Right cardiac atrium (tissue), 5 donors: ENCODE data around the gene TEX14. TPM values are rescaled to one million over a fixed set of nuclear protein-coding genes. Genes with fewer than 3 reads are reported as not detected.

Source experiments
- ATAC-seq, 2 donors: fragments of 200-7000 bp; cut with Tn5 transposase; one replicate each; pipeline versions ENCODE4 v1.8.0 to v1.9.1; 2020; ENCODE audit warnings: moderate library complexity in 2 of 2, mild to moderate bottlenecking in 1 of 2
- DNase-seq, 3 donors: peaks; one replicate each; pipeline ENCODE4 v3.0.0-alpha.2; 2020
- H3K27ac ChIP-seq: one replicate; pipeline ENCODE4 v1.5.1; 2013; ENCODE audit warnings: mild to moderate bottlenecking, low read length, control low read depth, moderate library complexity
- H3K27me3 ChIP-seq: one replicate; pipeline ENCODE4 v1.6.1; 2013; ENCODE audit not compliant: control insufficient read depth, insufficient read depth
- H3K4me1 ChIP-seq: one replicate; pipeline ENCODE4 v1.6.1; 2013; ENCODE audit warnings: low read length; ENCODE audit not compliant: control insufficient read depth, insufficient read depth
- H3K4me3 ChIP-seq: one replicate; pipeline ENCODE4 v1.5.1; 2013; ENCODE audit warnings: low read length, control low read depth
- H3K9me3 ChIP-seq: one replicate; pipeline ENCODE4 v1.6.1; 2013; ENCODE audit warnings: low read length; ENCODE audit not compliant: control insufficient read depth
- WGBS: extraction: QIAGEN DNeasy Blood & Tissue Kit; methylation state at CpG from one replicate; pipeline ENCODE4 v1.1.7; 2013; 5-methylcytosine and 5-hydroxymethylcytosine counted together
- intact Hi-C, 4 donors: fragments of 100-400 bp; cut with DNase I; formaldehyde crosslinking; loops; one replicate each; pipeline versions ENCODE4 v1.11.0 to v1.14.0; 2022 to 2023
- polyA plus RNA-seq: library from polyadenylated mRNA; stranded (reverse); fragments of 200-250 nt; gene quantifications from one replicate; pipeline ENCODE4 v1.2.3, GENCODE V29; 2013
- total RNA-seq, 4 donors: library from RNA; stranded (reverse); fragmentation: NEBNext Ultra II Directional; extraction: Animal tissue kit (Norgen Biotek cat#: 25700); gene quantifications; one replicate each; pipeline ENCODE4 v1.2.1, GENCODE V29; 2021
- donor health status: healthy with polysubstance abuse.
- donor health status: DM: no; HTN: yes; CAD: no.
- donor health status: DM: no; HTN: no; CAD: no.
- donor health status: DM: no; HTN: yes; CAD: no; lungs with severe emphysema.
- donor health status: DM: yes; HTN: yes; CAD: no.

Gene TEX14
- total and polyA plus RNA-seq, 5 donors, result 0.15 to 0.57 (median 0.24) TPM; not detected in 1

DNA sequence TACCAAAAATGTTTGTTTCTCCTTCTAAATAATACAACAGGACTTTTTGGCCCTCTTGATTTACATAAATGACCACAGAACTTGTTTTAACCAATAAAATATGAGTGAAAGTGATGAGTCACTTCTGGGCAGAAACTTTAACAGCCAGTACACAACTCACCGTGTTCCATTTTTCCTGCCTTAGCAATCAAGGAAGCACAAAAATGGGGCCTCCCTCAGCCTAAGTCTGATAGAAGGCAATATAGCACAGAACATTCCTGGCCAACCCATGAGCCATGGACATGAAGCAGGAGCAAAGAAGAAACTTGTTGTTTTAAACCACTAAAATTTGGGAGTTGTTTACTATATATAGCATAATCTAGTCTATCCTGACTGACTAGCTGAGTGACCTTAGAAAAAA is 116.3 kb downstream of the TEX14 start:
- no peak overlapping the region for H3K4me3 ChIP-seq
- H3K4me1 ChIP-seq, result no peaks in the 10 kb centered on the region
- 29% methylated on average over 1 of the region's 1 CpG for WGBS
- no peak for DNase-seq
- ATAC-seq, result no peak
- intact Hi-C loops, result no loop called here
- no peaks in the 10 kb centered on the region for H3K27me3 ChIP-seq
- H3K9me3 ChIP-seq, result no peaks in the 10 kb centered on the region
- no peak overlapping the region for H3K27ac ChIP-seq

DNA sequence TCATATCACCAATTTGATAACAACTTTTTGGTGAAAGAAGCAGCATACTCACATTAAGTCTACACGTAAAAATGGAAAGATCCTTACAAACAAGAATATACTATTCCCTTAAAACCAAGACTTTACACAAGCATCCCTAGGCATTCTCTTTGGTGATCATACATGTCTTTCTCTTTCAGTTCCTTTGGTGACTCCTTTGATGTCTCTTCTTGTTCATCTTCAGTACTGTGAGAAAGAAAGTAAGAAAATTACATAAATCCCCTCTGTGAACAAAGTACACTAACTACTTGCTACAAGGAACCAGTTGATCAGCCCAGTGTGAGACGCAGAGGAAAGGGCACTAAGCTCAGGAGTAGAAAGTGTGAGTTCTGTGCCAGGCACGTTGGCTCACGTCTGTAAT is 117.8 kb downstream of the TEX14 start:
- intact Hi-C loops, result no loop called here
- Histone ChIP-seq H3K4me1 (no peaks in the 10 kb centered on the region), H3K4me3 (no peak overlapping the region), H3K27ac (no peak overlapping the region), H3K9me3 (no peaks in the 10 kb centered on the region), H3K27me3 (no peaks in the 10 kb centered on the region)
- DNase-seq (no peak), ATAC-seq (no peak)
- WGBS, result 80% methylated on average over 4 of the region's 4 CpGs

DNA sequence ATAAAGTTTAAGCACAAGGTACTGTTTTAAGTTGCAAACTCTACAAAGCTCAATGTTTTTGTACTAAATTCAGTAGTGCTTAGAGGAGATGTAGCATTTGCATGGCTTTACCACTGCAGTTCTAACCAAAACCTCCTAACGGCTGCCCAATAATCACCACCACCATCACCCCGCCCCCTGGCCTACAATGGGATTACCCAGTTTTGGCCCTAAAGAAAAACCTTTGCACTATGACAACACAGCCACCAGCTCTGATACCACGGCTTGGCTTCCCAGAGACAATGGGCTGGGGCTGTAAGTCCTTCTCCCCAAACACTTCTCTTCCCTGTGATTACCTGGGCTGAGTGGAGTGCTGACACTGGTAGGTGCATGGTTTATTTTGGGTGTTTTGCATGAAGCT is 119.0 kb downstream of the TEX14 start:
- Histone ChIP-seq H3K27me3 (no peaks in the 10 kb centered on the region), H3K4me3 (no peak overlapping the region), H3K9me3 (no peaks in the 10 kb centered on the region), H3K4me1 (no peaks in the 10 kb centered on the region), H3K27ac (no peak overlapping the region)
- no peak for ATAC-seq
- intact Hi-C loops, result no loop called here
- no peak for DNase-seq
- 89% methylated on average over 3 of the region's 3 CpGs for WGBS

DNA sequence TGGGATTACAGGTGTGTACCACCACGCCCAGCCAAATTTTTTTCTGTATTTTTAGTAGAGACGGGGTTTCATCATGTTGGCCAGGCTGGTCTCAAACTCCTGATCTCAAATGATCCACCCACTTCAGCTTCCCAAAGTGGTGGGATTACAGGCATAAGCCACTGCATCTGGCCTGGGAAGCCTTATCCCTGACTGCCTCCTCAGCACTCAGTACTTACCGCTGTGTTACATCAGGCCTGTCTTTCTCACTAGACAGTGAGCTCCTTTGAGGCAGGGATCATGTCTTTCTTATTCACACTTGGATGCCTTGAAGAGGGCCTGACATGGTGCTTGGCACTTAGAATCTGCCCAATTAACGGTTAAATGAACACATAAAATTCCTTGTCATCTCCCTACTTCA is 121.1 kb downstream of the TEX14 start:
- no peaks in the 10 kb centered on the region for H3K9me3 ChIP-seq
- ATAC-seq, result no peak
- no peak overlapping the region for H3K4me3 ChIP-seq
- no peak overlapping the region for H3K27ac ChIP-seq
- WGBS, result 95% methylated on average over 4 of the region's 4 CpGs
- intact Hi-C loops, result no loop called here
- no peaks in the 10 kb centered on the region for H3K4me1 ChIP-seq
- no peaks in the 10 kb centered on the region for H3K27me3 ChIP-seq
- DNase-seq, result no peak

GRCh38 chr17:58569196-58569595 is 122.6 kb downstream of the TEX14 start:
- DNase-seq, result no peak
- Histone ChIP-seq H3K27ac (no peak overlapping the region), H3K27me3 (no peaks in the 10 kb centered on the region), H3K9me3 (no peaks in the 10 kb centered on the region), H3K4me1 (no peaks in the 10 kb centered on the region), H3K4me3 (no peak overlapping the region)
- WGBS, result 74% methylated on average over 1 of the region's 1 CpG
- intact Hi-C loops, result no loop called here
- peak in 1 of 2 donors; percentile 11 for ATAC-seq

GRCh38 chr17:58568044-58568799 is 123.6 kb downstream of the TEX14 start:
- Histone ChIP-seq H3K4me1 (no peaks in the 10 kb centered on the region), H3K9me3 (no peaks in the 10 kb centered on the region), H3K27ac (no peak overlapping the region), H3K27me3 (no peaks in the 10 kb centered on the region), H3K4me3 (no peak overlapping the region)
- ATAC-seq (no peak), DNase-seq (no peak)
- WGBS, result 91% methylated on average over 1 of the region's 1 CpG
- intact Hi-C loops, result no loop called here

GRCh38 chr17:58565389-58566311 is 126.2 kb downstream of the TEX14 start:
- H3K4me1 ChIP-seq, result no peaks in the 10 kb centered on the region
- DNase-seq (no peak), ATAC-seq (no peak)
- intact Hi-C loops, result no loop called here
- no peak overlapping the region for H3K4me3 ChIP-seq
- WGBS, result 57% methylated on average over 8 of the region's 8 CpGs
- H3K27ac ChIP-seq, result no peak overlapping the region
- H3K9me3 ChIP-seq, result no peaks in the 10 kb centered on the region
- no peaks in the 10 kb centered on the region for H3K27me3 ChIP-seq

- H3K4me3 ChIP-seq, result no peak overlapping the region
- H3K4me1 ChIP-seq, result no peaks in the 10 kb centered on the region
- H3K27ac ChIP-seq, result no peak overlapping the region
- ATAC-seq, result no peak
- H3K27me3 ChIP-seq, result no peaks in the 10 kb centered on the region
- intact Hi-C loops, result no loop called here
- H3K9me3 ChIP-seq, result no peaks in the 10 kb centered on the region
- WGBS, result 81% methylated on average over 1 of the region's 1 CpG
- no peak for DNase-seq
Measured at GRCh38 chr17:58564971-58565370, 126.9 kb downstream of the TEX14 start.

DNA sequence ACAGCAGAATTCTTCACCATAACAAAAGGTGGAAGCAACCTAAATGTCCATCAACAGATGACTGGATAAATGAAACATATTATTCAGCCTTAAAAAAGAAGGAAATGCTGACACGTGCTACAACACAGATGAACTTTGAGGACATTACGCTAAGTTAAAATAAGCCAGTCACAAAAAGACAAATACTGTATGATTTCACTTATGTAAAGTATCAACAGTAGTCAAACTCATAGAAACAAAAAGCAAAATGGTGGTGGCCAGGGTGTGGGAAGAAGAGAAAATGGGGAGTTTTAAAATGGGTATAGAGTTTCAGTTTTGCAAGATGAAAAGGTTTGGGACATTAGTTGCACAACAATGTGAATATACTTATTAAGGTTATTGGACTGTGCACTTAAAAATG is 127.6 kb downstream of the TEX14 start:
- H3K4me1 ChIP-seq, result no peaks in the 10 kb centered on the region
- H3K27ac ChIP-seq, result no peak overlapping the region
- DNase-seq, result no peak
- H3K9me3 ChIP-seq, result no peaks in the 10 kb centered on the region
- WGBS, result 72% methylated on average over 2 of the region's 2 CpGs
- no peak overlapping the region for H3K4me3 ChIP-seq
- no peak for ATAC-seq
- intact Hi-C loops, result no loop called here
- no peaks in the 10 kb centered on the region for H3K27me3 ChIP-seq

DNA sequence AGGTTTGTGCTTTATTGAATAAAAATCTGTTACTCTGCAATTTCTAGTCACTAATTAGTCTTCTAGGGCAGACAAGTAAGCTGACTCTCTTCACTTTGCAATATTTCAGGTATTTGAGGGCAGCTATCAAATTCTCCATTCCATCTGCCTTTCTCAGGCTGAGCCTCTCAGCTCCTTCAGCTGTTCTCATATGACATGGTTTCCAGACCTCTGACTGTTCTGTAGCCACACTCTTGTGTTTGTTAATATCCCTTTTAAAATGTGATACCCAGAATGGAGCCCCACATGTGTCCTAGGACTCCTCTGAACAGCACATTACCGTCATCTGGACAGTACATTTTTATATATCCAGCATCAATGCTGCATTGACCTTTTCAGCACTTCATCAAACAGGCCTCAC is 131.3 kb downstream of the TEX14 start:
- 67% methylated on average over 1 of the region's 1 CpG for WGBS
- H3K27ac ChIP-seq, result no peak overlapping the region
- H3K4me3 ChIP-seq, result no peak overlapping the region
- intact Hi-C loops, result no loop called here
- no peak for DNase-seq
- no peak for ATAC-seq
- no peaks in the 10 kb centered on the region for H3K27me3 ChIP-seq
- no peaks in the 10 kb centered on the region for H3K4me1 ChIP-seq
- H3K9me3 ChIP-seq, result no peaks in the 10 kb centered on the region

- ATAC-seq, result peak in 1 of 2 donors; percentile 51
- DNase-seq, result no peak
- H3K4me3 ChIP-seq, result no peak overlapping the region
- no peaks in the 10 kb centered on the region for H3K4me1 ChIP-seq
- H3K27ac ChIP-seq, result peak overlapping the region; percentile 64
- no peaks in the 10 kb centered on the region for H3K9me3 ChIP-seq
- no peaks in the 10 kb centered on the region for H3K27me3 ChIP-seq
- WGBS, result 63% methylated on average over 3 of the region's 3 CpGs
- intact Hi-C loops, result no loop called here
Measured at GRCh38 chr17:58557981-58558380, 133.9 kb downstream of the TEX14 start.
